ENCODE results near the gene GFI1B. TPM values are rescaled to one million over a fixed set of nuclear protein-coding genes. Genes with fewer than 3 reads are reported as not detected.

The GFI1B gene
- 0.28 TPM in 1 of 2 replicates, not detected in the other for total RNA-seq (ENCODE audit: low replicate concordance)

DNA sequence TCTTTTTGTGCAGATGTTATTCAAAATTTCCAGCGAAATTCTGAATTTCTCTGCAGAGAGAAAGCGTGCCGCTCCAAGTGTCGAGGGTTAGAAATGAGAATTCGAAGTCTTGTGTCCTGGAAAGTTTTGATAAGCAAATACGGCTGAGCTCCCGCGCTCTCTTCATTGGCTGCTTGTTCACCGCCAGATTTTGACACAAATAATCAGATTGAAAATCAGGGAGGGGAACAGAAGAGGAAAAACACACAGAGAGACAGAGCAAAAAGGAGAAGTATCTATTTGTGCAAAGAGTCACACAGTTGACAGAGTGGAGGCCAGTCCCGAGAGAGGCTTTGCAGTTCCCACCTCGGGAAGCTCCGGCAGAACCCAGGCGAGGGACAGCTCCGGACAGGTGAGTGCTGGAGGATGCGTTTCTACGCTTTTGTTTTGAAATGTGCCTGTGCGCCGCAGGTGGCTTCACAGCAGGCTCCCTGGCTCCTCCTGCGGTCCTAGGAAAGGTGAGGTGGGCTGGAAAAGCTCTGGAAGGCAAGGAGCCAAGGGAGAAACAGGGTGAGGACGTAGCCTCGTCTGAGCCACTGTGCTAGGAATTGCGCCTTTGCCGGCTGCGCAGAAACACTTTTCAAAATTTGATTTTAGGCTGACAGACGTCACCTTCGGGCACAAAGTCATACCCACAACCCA lies at the start of gene GFI1B:
Gene GFI1B, plus strand, starts transcription at position 244 of the 681 bp plus-strand sequence. CDS start 7,985 bp downstream, outside the sequence.
- Mint-ChIP-seq H3K4me3 (peak within 1 kb of the TSS; percentile 48), H3K36me3 (no peaks in the 10 kb centered on the region), H3K27me3 (ENCODE audit: insufficient read depth, low read depth) (peaks cover 36% of the 10 kb centered on the region), H3K9me3 (no peaks in the 10 kb centered on the region), H3K27ac (no peak within 1 kb of the TSS), H3K4me1 (peaks cover 6% of the 10 kb centered on the region)
- H3K9ac ChIP-seq: no peak within 1 kb of the TSS
- H3K79me2 ChIP-seq (ENCODE audit: low read depth): no peaks in the 10 kb centered on the region
- no peaks in the 10 kb centered on the region for H3K4me1 ChIP-seq
- no peaks in the 10 kb centered on the region for H3K36me3 ChIP-seq
- peaks cover 81% of the 10 kb centered on the region for H3K27me3 ChIP-seq
- peak within 1 kb of the TSS; percentile 29 for H3K4me2 ChIP-seq
- DNase-seq (ENCODE audit: low spot score): no peak
- no peaks in the 10 kb centered on the region for H3F3A ChIP-seq (ENCODE audit: low read depth)
- peak; percentile 70 for TF ChIP-seq EZH2 (IDR thresholded peaks at IDR 0.05)
- TF ChIP-seq, protein P1, sequence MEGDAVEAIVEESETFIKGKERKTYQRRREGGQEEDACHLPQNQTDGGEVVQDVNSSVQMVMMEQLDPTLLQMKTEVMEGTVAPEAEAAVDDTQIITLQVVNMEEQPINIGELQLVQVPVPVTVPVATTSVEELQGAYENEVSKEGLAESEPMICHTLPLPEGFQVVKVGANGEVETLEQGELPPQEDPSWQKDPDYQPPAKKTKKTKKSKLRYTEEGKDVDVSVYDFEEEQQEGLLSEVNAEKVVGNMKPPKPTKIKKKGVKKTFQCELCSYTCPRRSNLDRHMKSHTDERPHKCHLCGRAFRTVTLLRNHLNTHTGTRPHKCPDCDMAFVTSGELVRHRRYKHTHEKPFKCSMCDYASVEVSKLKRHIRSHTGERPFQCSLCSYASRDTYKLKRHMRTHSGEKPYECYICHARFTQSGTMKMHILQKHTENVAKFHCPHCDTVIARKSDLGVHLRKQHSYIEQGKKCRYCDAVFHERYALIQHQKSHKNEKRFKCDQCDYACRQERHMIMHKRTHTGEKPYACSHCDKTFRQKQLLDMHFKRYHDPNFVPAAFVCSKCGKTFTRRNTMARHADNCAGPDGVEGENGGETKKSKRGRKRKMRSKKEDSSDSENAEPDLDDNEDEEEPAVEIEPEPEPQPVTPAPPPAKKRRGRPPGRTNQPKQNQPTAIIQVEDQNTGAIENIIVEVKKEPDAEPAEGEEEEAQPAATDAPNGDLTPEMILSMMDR (IDR thresholded peaks at IDR 0.05): no peak
- TF ChIP-seq EZH2phosphoT487 (IDR thresholded peaks at IDR 0.05): peak; percentile 29
- peaks cover 7% of the 10 kb centered on the region for H4K20me1 ChIP-seq (ENCODE audit: low read depth)
- H3K9me3 ChIP-seq (ENCODE audit: low read depth): no peaks in the 10 kb centered on the region
- no peak within 1 kb of the TSS for H3K27ac ChIP-seq
- H2AFZ ChIP-seq (replicated peaks): no peak within 1 kb of the TSS
- no peak within 1 kb of the TSS for H3K4me3 ChIP-seq

DNA sequence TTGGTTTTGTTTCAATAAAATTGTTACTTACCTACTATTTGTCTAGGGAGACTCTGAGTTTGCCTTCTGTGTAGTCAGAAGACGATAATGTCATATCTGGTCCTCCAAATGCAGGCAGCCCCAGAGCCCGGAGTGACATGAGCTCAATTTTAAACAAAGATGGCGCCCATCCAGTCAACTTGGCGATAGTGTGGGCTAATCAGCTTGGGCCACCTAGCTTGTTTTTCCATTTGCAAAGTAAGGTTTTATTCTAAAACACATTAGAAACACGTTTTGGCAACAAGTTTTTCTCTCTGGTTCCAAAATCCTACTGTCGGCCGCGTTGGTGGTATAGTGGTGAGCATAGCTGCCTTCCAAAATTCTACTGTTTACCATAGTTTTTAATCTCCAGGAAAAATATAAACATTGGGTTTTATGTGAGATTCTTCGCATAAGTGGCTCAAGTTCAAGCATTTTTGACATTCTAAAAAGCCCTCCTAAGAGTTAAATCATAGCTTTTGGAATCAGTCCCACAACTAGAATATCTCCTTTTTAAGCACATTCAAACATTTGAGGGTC lies 47.2 kb upstream of the GFI1B start:
- Histone ChIP-seq H3K27ac (no peak overlapping the region), H2AFZ (replicated peaks) (no peak overlapping the region), H3K9me3 (ENCODE audit: low read depth) (no peaks in the 10 kb centered on the region), H3K4me3 (no peak overlapping the region), H3K4me1 (no peaks in the 10 kb centered on the region), H3K27me3 (no peaks in the 10 kb centered on the region), H3K9ac (no peak overlapping the region), H3K4me2 (no peak overlapping the region), H3K79me2 (ENCODE audit: low read depth) (no peaks in the 10 kb centered on the region), H4K20me1 (ENCODE audit: low read depth) (no peaks in the 10 kb centered on the region), H3F3A (ENCODE audit: low read depth) (no peaks in the 10 kb centered on the region), H3K36me3 (no peaks in the 10 kb centered on the region)
- Mint-ChIP-seq H3K36me3 (peaks cover 19% of the 10 kb centered on the region), H3K4me1 (no peaks in the 10 kb centered on the region), H3K4me3 (no peak overlapping the region), H3K9me3 (no peaks in the 10 kb centered on the region), H3K27me3 (ENCODE audit: insufficient read depth, low read depth) (no peaks in the 10 kb centered on the region), H3K27ac (no peak overlapping the region)
- TF ChIP-seq EZH2phosphoT487 (IDR thresholded peaks at IDR 0.05) (no peak), EZH2 (IDR thresholded peaks at IDR 0.05) (no peak)
- TF ChIP-seq, protein P1 (IDR thresholded peaks at IDR 0.05): no peak
- no peak for DNase-seq (ENCODE audit: low spot score)

DNA sequence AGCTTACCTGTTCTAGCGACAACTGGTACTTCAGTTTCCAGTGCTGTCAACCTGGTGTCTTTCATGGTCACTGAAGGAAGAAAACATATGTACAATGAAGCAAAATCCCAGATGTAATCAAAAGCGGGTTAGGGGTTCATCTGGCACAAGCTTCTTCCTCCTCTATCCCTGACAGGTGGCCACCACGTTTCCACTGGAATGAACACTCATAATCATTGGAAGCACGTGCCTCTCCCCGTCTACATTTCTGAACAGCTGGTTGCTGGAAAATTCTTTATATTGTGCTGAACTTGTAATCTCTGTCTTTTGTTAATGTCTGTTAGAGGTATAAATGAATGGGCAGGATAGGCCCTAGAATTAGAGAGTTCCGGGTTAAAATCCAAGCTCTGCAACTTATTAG lies 43.5 kb upstream of the GFI1B start:
- Histone ChIP-seq H3K79me2 (ENCODE audit: low read depth) (peaks cover 23% of the 10 kb centered on the region), H2AFZ (replicated peaks) (no peak overlapping the region), H4K20me1 (ENCODE audit: low read depth) (peaks cover 11% of the 10 kb centered on the region), H3K9me3 (ENCODE audit: low read depth) (no peaks in the 10 kb centered on the region), H3K27me3 (no peaks in the 10 kb centered on the region), H3K9ac (no peak overlapping the region), H3K36me3 (no peaks in the 10 kb centered on the region), H3K4me3 (no peak overlapping the region), H3K4me1 (no peaks in the 10 kb centered on the region), H3F3A (ENCODE audit: low read depth) (no peaks in the 10 kb centered on the region), H3K4me2 (no peak overlapping the region), H3K27ac (no peak overlapping the region)
- Mint-ChIP-seq H3K4me3 (no peak overlapping the region), H3K4me1 (no peaks in the 10 kb centered on the region), H3K27me3 (ENCODE audit: insufficient read depth, low read depth) (no peaks in the 10 kb centered on the region), H3K27ac (no peak overlapping the region), H3K9me3 (no peaks in the 10 kb centered on the region), H3K36me3 (peaks cover 10% of the 10 kb centered on the region)
- TF ChIP-seq EZH2phosphoT487 (IDR thresholded peaks at IDR 0.05) (no peak), EZH2 (IDR thresholded peaks at IDR 0.05) (no peak)
- TF ChIP-seq, protein P1 (IDR thresholded peaks at IDR 0.05): no peak
- no peak for DNase-seq (ENCODE audit: low spot score)

Measured in neural progenitor cell (in vitro differentiated cells).